Thymus (tissue), 11 donors: Measurements from ENCODE around the gene ELFN2. TPM values are rescaled to one million over a fixed set of nuclear protein-coding genes. Genes with fewer than 3 reads are reported as not detected.

Source experiments
- DNase-seq, 9 donors: peaks; one replicate each; pipeline ENCODE4 v3.0.0-alpha.2; 2013; ENCODE audit warnings: low spot score in 9 of 9, low read depth in 6 of 9, missing footprints in 1 of 9
- H3K27ac ChIP-seq, 2 donors: one replicate each; pipeline ENCODE4 v1.5.1; 2013; ENCODE audit warnings: control low read depth in 1 of 2, low read depth in 1 of 2, low read length in 1 of 2, mild to moderate bottlenecking in 1 of 2, moderate library complexity in 1 of 2
- H3K27me3 ChIP-seq, 2 donors: one replicate each; pipeline ENCODE4 v1.5.1; 2013; ENCODE audit warnings: low read length in 1 of 2; ENCODE audit not compliant: control insufficient read depth in 2 of 2, insufficient read depth in 1 of 2
- H3K36me3 ChIP-seq, 2 donors: one replicate each; pipeline ENCODE4 v1.5.1; 2013; ENCODE audit warnings: low read length in 1 of 2, mild to moderate bottlenecking in 1 of 2, moderate library complexity in 1 of 2; ENCODE audit not compliant: control insufficient read depth in 2 of 2, insufficient read depth in 2 of 2
- H3K4me1 ChIP-seq, 2 donors: one replicate each; pipeline ENCODE4 v1.5.1; 2013; ENCODE audit warnings: low read length in 2 of 2; ENCODE audit not compliant: control insufficient read depth in 2 of 2, insufficient read depth in 2 of 2
- H3K4me3 ChIP-seq, 2 donors: one replicate each; pipeline ENCODE4 v1.5.1; 2013; ENCODE audit warnings: low read length in 2 of 2, control low read depth in 1 of 2, mild to moderate bottlenecking in 1 of 2
- H3K9me3 ChIP-seq, 2 donors: one replicate each; pipeline ENCODE4 v1.5.1; 2013; ENCODE audit warnings: low read length in 1 of 2, mild to moderate bottlenecking in 1 of 2; ENCODE audit not compliant: control insufficient read depth in 2 of 2, insufficient read depth in 1 of 2
- WGBS: extraction: QIAGEN DNeasy Blood & Tissue Kit; methylation state at CpG from one replicate; pipeline ENCODE4 v1.1.7; 2013; 5-methylcytosine and 5-hydroxymethylcytosine counted together
- polyA plus RNA-seq: library from polyadenylated mRNA; stranded (reverse); fragments of 200-250 nt; gene quantifications from one replicate; pipeline ENCODE4 v1.2.3, GENCODE V29; 2013
- total RNA-seq: library from RNA; stranded (reverse); fragments of 120-200 nt; gene quantifications from one replicate; pipeline ENCODE4 v1.2.4, GENCODE V29; 2013
- donor health status: healthy.

The ELFN2 gene
- total and polyA plus RNA-seq, 2 donors = 0.28 to 1.5 TPM

- peaks cover 30 to 72% of the 10 kb centered on the region in 2 donors for H3K27me3 ChIP-seq
- H3K36me3 ChIP-seq = no peaks in the 10 kb centered on the region
- peaks cover 26 to 67% of the 10 kb centered on the region in 2 donors for H3K4me1 ChIP-seq
- peaks cover 0 to 4% of the 10 kb centered on the region in 2 donors for H3K9me3 ChIP-seq
- no peak for DNase-seq
- WGBS = 61% methylated on average over 8 of the region's 8 CpGs
- H3K27ac ChIP-seq = no peak overlapping the region
- H3K4me3 ChIP-seq = no peak overlapping the region
Measured at GRCh38 chr22:37417677-37418348, 9.5 kb downstream of the ELFN2 start.

GRCh38 chr22:37417264-37417663, 10.0 kb downstream of the ELFN2 start:
- H3K9me3 ChIP-seq = peaks cover 0 to 4% of the 10 kb centered on the region in 2 donors
- no peak overlapping the region for H3K4me3 ChIP-seq
- no peaks in the 10 kb centered on the region for H3K36me3 ChIP-seq
- peaks cover 30 to 72% of the 10 kb centered on the region in 2 donors for H3K27me3 ChIP-seq
- DNase-seq = no peak
- H3K27ac ChIP-seq = no peak overlapping the region
- H3K4me1 ChIP-seq = peaks cover 30 to 71% of the 10 kb centered on the region in 2 donors
- WGBS = 67% methylated on average over 7 of the region's 7 CpGs

- 7% methylated on average over 14 of the region's 14 CpGs for WGBS
- peaks cover 29 to 68% of the 10 kb centered on the region in 2 donors for H3K27me3 ChIP-seq
- DNase-seq = peak in 2 of 9 donors; percentile 53 to 64
Measured at GRCh38 chr22:37416827-37417226, 10.5 kb downstream of the ELFN2 start.

GRCh38 chr22:37416389-37416788, 10.9 kb downstream of the ELFN2 start:
- Histone ChIP-seq H3K4me3 (no peak overlapping the region), H3K27ac (no peak overlapping the region), H3K27me3 (peaks cover 26 to 63% of the 10 kb centered on the region in 2 donors), H3K9me3 (peaks cover 0 to 4% of the 10 kb centered on the region in 2 donors), H3K4me1 (peaks cover 30 to 62% of the 10 kb centered on the region in 2 donors), H3K36me3 (no peaks in the 10 kb centered on the region)
- 19% methylated on average over 6 of the region's 6 CpGs for WGBS
- no peak for DNase-seq

More at GRCh38 chr22:37416827-37417226, 10.5 kb downstream of the ELFN2 start:
- no peaks in the 10 kb centered on the region for H3K36me3 ChIP-seq
- peaks cover 0 to 4% of the 10 kb centered on the region in 2 donors for H3K9me3 ChIP-seq
- no peak overlapping the region for H3K4me3 ChIP-seq
- peaks cover 30 to 67% of the 10 kb centered on the region in 2 donors for H3K4me1 ChIP-seq
- no peak overlapping the region for H3K27ac ChIP-seq

- Histone ChIP-seq H3K27me3 (peaks cover 15 to 62% of the 10 kb centered on the region in 2 donors), H3K9me3 (no peaks in the 10 kb centered on the region), H3K4me1 (peaks cover 31 to 60% of the 10 kb centered on the region in 2 donors), H3K27ac (no peak overlapping the region), H3K4me3 (no peak overlapping the region), H3K36me3 (no peaks in the 10 kb centered on the region)
- 94% methylated on average over 8 of the region's 8 CpGs for WGBS
- no peak for DNase-seq
Measured at GRCh38 chr22:37415210-37415609, 12.1 kb downstream of the ELFN2 start.

- DNase-seq = no peak
- no peaks in the 10 kb centered on the region for H3K9me3 ChIP-seq
- H3K36me3 ChIP-seq = no peaks in the 10 kb centered on the region
- H3K4me3 ChIP-seq = no peak overlapping the region
- WGBS = 100% methylated on average over 2 of the region's 2 CpGs
- H3K4me1 ChIP-seq = peaks cover 27 to 60% of the 10 kb centered on the region in 2 donors
- H3K27ac ChIP-seq = no peak overlapping the region
- H3K27me3 ChIP-seq = peaks cover 9 to 58% of the 10 kb centered on the region in 2 donors
Measured at GRCh38 chr22:37414288-37414687, 13.0 kb downstream of the ELFN2 start.

- 96% methylated on average over 4 of the region's 4 CpGs for WGBS
- Histone ChIP-seq H3K4me1 (peaks cover 25 to 53% of the 10 kb centered on the region in 2 donors), H3K27ac (no peak overlapping the region), H3K4me3 (no peak overlapping the region), H3K9me3 (no peaks in the 10 kb centered on the region), H3K27me3 (peaks cover 1 to 50% of the 10 kb centered on the region in 2 donors), H3K36me3 (no peaks in the 10 kb centered on the region)
- no peak for DNase-seq
Measured at GRCh38 chr22:37413546-37413945, 13.7 kb downstream of the ELFN2 start.

- no peak overlapping the region for H3K27ac ChIP-seq
- no peak for DNase-seq
- H3K9me3 ChIP-seq = no peaks in the 10 kb centered on the region
- H3K4me3 ChIP-seq = no peak overlapping the region
- H3K36me3 ChIP-seq = no peaks in the 10 kb centered on the region
- H3K27me3 ChIP-seq = peaks cover 0 to 42% of the 10 kb centered on the region in 2 donors
- WGBS = 67% methylated on average over 16 of the region's 16 CpGs
- peaks cover 24 to 44% of the 10 kb centered on the region in 2 donors for H3K4me1 ChIP-seq
Measured at GRCh38 chr22:37412495-37413250, 14.6 kb downstream of the ELFN2 start.

GRCh38 chr22:37411655-37412054, 15.6 kb downstream of the ELFN2 start:
- H3K4me3 ChIP-seq = no peak overlapping the region
- H3K9me3 ChIP-seq = no peaks in the 10 kb centered on the region
- no peak for DNase-seq
- H3K27me3 ChIP-seq = peaks cover 0 to 32% of the 10 kb centered on the region in 2 donors
- WGBS = 97% methylated on average over 4 of the region's 4 CpGs
- no peak overlapping the region for H3K27ac ChIP-seq
- peaks cover 14 to 34% of the 10 kb centered on the region in 2 donors for H3K4me1 ChIP-seq
- no peaks in the 10 kb centered on the region for H3K36me3 ChIP-seq
